KMS-11 (cell line): Measurements from ENCODE around the gene ANKRD49.

Experiments used
- H2AFZ ChIP-seq: fragments of 200-600 bp; sonication (generic); 2 replicates; pipeline ENCODE4 v1.6.1; 2016; ENCODE audit warnings: antibody characterized with exemption, mixed run types, low read depth
- H3K27ac ChIP-seq: fragments of 200-600 bp; sonication (generic); 2 replicates; pipeline ENCODE4 v1.6.1; 2016; ENCODE audit warnings: mild to moderate bottlenecking, mixed run types
- H3K27me3 ChIP-seq: fragments of 200-600 bp; sonication (generic); 2 replicates; pipeline ENCODE4 v1.6.1; 2017; ENCODE audit warnings: mild to moderate bottlenecking, low read depth, mixed run types, moderate library complexity; ENCODE audit not compliant: insufficient read depth
- H3K36me3 ChIP-seq: fragments of 200-600 bp; sonication (generic); 2 replicates; pipeline ENCODE4 v1.6.1; 2017; ENCODE audit warnings: mild to moderate bottlenecking, mixed run types; ENCODE audit not compliant: insufficient read depth
- H3K4me1 ChIP-seq: fragments of 200-600 bp; sonication (generic); 2 replicates; pipeline ENCODE4 v1.6.1; 2016; ENCODE audit warnings: mild to moderate bottlenecking, low read depth, mixed run types; ENCODE audit not compliant: poor library complexity, severe bottlenecking
- H3K4me2 ChIP-seq: fragments of 200-600 bp; sonication (generic); 2 replicates; pipeline ENCODE4 v1.7.0; 2016; ENCODE audit warnings: mild to moderate bottlenecking, mixed run types
- H3K4me3 ChIP-seq: fragments of 200-600 bp; sonication (generic); IDR thresholded peaks from 2 replicates; pipeline ENCODE4 v1.6.1; 2017; ENCODE audit warnings: low read depth, low read length, mixed read lengths; ENCODE audit not compliant: insufficient read depth
- H3K79me2 ChIP-seq: fragments of 200-600 bp; sonication (generic); 2 replicates; pipeline ENCODE4 v1.6.1; 2016; ENCODE audit warnings: low read depth, mixed run types; ENCODE audit not compliant: insufficient read depth
- H3K9ac ChIP-seq: fragments of 200-600 bp; sonication (generic); 2 replicates; pipeline ENCODE4 v1.6.1; 2016; ENCODE audit warnings: mild to moderate bottlenecking, mixed run types
- H4K20me1 ChIP-seq: fragments of 200-600 bp; sonication (generic); 2 replicates; pipeline ENCODE4 v1.6.1; 2016; ENCODE audit warnings: mild to moderate bottlenecking, mixed run types; ENCODE audit not compliant: insufficient read depth
- TF ChIP-seq, protein P1 (sequence below): fragments of 200-600 bp; sonication (generic); conservative IDR thresholded peaks from 2 replicates; pipeline ENCODE4 v1.6.1; 2017; ENCODE audit warnings: low read depth, mild to moderate bottlenecking, antibody characterized with exemption, low read length, moderate library complexity, mixed read lengths

The ANKRD49 gene

DNA sequence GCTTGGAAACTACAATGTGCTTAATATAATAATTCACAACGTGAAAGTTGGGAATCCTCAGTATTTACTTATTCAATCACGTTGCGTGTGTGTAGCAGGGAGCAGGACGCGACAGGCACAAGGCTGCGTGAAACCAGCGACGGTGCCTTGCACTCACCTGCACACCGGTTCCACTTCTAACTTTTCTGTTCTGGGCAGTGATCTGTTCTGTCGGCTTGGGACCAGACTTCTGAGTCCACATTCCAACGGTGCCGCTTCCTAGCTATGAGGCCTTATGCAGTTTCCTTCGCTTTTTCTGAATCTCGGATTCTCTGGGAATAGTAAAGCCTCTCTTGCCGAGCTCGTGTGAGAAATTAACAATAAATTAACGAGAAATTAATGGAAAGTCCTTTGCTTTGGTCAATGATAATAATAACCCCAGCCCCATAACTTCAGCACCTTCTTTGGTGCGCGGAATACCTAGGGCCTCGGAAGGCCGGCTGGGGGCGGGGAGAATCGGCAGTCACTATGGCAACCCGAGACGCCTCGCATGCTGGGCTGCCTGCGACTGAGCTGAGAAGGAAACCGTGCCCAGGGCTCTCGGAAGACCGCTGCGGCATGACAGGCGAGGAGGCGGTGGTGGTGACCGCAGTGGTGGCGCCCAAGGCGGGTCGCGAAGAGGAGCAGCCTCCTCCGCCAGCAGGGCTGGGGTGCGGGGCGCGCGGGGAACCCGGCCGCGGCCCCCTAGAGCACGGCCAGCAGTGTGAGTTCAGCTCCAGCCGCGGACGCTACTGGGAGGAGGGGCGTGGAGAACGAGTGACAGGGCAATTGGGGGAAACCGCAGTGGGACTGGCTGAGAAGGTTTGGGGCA is 18.4 kb downstream of the ANKRD49 start, which contains the start of gene C11orf97:
Gene C11orf97 (plus strand): TSS at position 530 of the 850 bp plus-strand sequence. CDS start 68 bp downstream, at position 598.
- no peak within 1 kb of the TSS for H3K4me3 ChIP-seq
- no peaks in the 10 kb centered on the region for H3K36me3 ChIP-seq
- H3K27ac ChIP-seq, result no peak within 1 kb of the TSS
- H3K4me1 ChIP-seq, result no peaks in the 10 kb centered on the region
- TF ChIP-seq, protein P1, sequence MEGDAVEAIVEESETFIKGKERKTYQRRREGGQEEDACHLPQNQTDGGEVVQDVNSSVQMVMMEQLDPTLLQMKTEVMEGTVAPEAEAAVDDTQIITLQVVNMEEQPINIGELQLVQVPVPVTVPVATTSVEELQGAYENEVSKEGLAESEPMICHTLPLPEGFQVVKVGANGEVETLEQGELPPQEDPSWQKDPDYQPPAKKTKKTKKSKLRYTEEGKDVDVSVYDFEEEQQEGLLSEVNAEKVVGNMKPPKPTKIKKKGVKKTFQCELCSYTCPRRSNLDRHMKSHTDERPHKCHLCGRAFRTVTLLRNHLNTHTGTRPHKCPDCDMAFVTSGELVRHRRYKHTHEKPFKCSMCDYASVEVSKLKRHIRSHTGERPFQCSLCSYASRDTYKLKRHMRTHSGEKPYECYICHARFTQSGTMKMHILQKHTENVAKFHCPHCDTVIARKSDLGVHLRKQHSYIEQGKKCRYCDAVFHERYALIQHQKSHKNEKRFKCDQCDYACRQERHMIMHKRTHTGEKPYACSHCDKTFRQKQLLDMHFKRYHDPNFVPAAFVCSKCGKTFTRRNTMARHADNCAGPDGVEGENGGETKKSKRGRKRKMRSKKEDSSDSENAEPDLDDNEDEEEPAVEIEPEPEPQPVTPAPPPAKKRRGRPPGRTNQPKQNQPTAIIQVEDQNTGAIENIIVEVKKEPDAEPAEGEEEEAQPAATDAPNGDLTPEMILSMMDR, result no peak
- no peaks in the 10 kb centered on the region for H3K79me2 ChIP-seq
- H2AFZ ChIP-seq, result no peak within 1 kb of the TSS
- H3K27me3 ChIP-seq, result no peaks in the 10 kb centered on the region
- no peak within 1 kb of the TSS for H3K4me2 ChIP-seq
- H3K9ac ChIP-seq, result no peak within 1 kb of the TSS
- H4K20me1 ChIP-seq, result no peaks in the 10 kb centered on the region

DNA sequence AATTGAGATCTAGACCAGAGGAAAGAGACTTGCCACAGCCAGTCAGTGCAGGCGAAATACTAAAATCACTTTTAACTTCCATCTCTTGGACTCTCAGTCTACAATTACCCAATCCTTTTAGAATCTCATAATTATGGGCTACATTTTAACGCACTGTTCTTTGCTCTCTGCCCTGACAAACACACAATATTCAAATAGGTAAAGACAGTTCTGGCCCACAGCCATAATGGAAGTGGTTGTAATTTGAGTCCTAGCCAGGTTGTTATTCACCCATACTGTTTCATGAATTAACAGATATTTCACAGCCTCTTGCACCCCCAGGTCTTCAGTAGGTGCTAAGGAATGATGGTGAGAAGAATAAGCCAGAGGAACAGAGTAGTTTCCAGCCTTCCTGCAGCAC is 19.3 kb downstream of the ANKRD49 start:
- Histone ChIP-seq H3K27ac (no peak overlapping the region), H4K20me1 (no peaks in the 10 kb centered on the region), H3K27me3 (no peaks in the 10 kb centered on the region), H3K9ac (no peak overlapping the region), H3K36me3 (no peaks in the 10 kb centered on the region), H3K79me2 (no peaks in the 10 kb centered on the region), H3K4me3 (no peak overlapping the region), H3K4me1 (no peaks in the 10 kb centered on the region), H2AFZ (no peak overlapping the region), H3K4me2 (no peak overlapping the region)
- TF ChIP-seq, protein P1, result no peak

DNA sequence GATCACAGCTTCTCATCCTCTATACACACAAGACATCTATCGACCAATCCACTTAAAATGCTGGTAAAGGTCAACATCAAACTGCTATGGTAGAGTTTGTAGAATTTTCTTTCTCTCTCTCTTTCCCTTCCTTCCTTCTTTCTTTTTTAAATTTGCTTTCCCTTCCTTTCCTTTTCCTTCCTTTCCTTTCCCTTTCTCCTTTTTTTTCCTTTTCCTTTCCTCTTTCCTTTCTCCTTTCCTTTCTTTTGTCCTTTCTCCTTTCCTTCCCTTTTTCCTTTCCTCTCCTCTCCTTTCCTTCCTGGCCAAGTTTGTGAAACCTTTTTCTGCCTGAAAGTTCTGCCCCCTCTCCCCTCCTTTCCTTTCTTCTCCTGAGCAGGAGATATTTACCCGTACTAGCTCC is 21.6 kb downstream of the ANKRD49 start:
- Histone ChIP-seq H4K20me1 (no peaks in the 10 kb centered on the region), H3K36me3 (no peaks in the 10 kb centered on the region), H2AFZ (no peak overlapping the region), H3K79me2 (no peaks in the 10 kb centered on the region), H3K9ac (no peak overlapping the region), H3K27ac (no peak overlapping the region), H3K4me2 (no peak overlapping the region), H3K27me3 (no peaks in the 10 kb centered on the region), H3K4me3 (no peak overlapping the region), H3K4me1 (no peaks in the 10 kb centered on the region)
- TF ChIP-seq, protein P1, result no peak

DNA sequence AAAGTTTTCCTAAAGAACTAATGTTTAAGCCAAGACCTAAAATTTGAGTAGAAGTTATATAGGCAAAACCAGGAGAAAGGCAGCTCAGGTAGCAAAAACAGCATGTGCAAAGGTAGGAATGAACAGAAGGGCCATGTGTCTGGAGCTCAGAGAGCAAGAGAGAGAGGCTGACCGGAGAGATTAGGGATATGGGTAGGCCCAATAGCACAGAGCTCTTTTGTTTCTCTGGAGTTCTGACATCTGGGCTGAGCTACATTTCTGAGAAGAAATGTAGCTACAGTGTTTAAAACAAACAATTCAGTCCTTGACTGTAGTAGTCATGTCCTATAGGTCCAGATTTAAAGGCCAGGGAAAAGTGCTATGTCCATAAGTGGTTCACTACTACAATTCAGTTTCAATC is 22.9 kb downstream of the ANKRD49 start:
- Histone ChIP-seq H3K79me2 (no peaks in the 10 kb centered on the region), H3K4me3 (no peak overlapping the region), H3K9ac (no peak overlapping the region), H3K4me2 (no peak overlapping the region), H3K36me3 (no peaks in the 10 kb centered on the region), H3K27me3 (no peaks in the 10 kb centered on the region), H3K27ac (no peak overlapping the region), H4K20me1 (no peaks in the 10 kb centered on the region), H3K4me1 (no peaks in the 10 kb centered on the region), H2AFZ (no peak overlapping the region)
- TF ChIP-seq, protein P1, result no peak
